ENCODE measurements around the gene BCR. TPM values are rescaled to one million over a fixed set of nuclear protein-coding genes. Genes with fewer than 3 reads are reported as not detected.
A peak's percentile ranks its signal among the peaks of the same experiment; 100 is the strongest.

Gene BCR
- 25.8 to 43.0 TPM (median 30.3 TPM) in 3 replicates for polyA plus RNA-seq
- polyA plus RNA-seq (2011; ENCODE audit: low read depth): 30.9 TPM
- 30.9 and 75.3 TPM in 2 replicates for polyA plus RNA-seq (2011; cell fraction: cytosol; rRNA removed)
- polyA plus RNA-seq (2011; cell fraction: nucleus; rRNA removed): 62.7 and 87.1 TPM in 2 replicates
- 38.4 and 56.2 TPM in 2 replicates for polyA plus RNA-seq (2012; ENCODE audit: low replicate concordance)
- polyA minus RNA-seq: 84.1 to 263 TPM (median 98.7 TPM) in 3 replicates
- 122 TPM for polyA minus RNA-seq (2011; cell fraction: cytosol; rRNA and poly(A)+ RNA removed)
- 65.2 and 71.2 TPM in 2 replicates for polyA minus RNA-seq (2011; cell fraction: nucleus; rRNA and poly(A)+ RNA removed)

- peak within 1 kb of the TSS; percentile 49 for H3K27ac ChIP-seq (ENCODE audit: control insufficient read depth, insufficient read depth, low read length)
- peak within 1 kb of the TSS; percentile 57 to 96 (median 77) for H3K4me3 ChIP-seq (ENCODE audit: control insufficient read depth in 2 of 3, extremely low read depth in 1 of 3, insufficient read depth in 2 of 3, low read depth in 1 of 3, low read length in 3 of 3)
- H3K36me3 ChIP-seq (ENCODE audit: control insufficient read depth in 2 of 2, extremely low read depth in 1 of 2, insufficient read depth in 2 of 2, low read length in 2 of 2): peaks cover 3 to 20% of the 10 kb centered on the region in 2 experiments
- H2AFZ ChIP-seq (ENCODE audit: control insufficient read depth, low read length): peak within 1 kb of the TSS; percentile 75
- peak within 1 kb of the TSS; percentile 85 for H3K4me2 ChIP-seq (ENCODE audit: control insufficient read depth, extremely low read depth, insufficient read depth, low read depth, low read length)
- peaks cover 38% of the 10 kb centered on the region for H3K4me1 ChIP-seq (ENCODE audit: control insufficient read depth, extremely low read depth, insufficient read depth, low read length)
- no peak for FAIRE-seq
- H3K79me2 ChIP-seq (ENCODE audit: control insufficient read depth, insufficient read depth, low read length): peaks cover 46% of the 10 kb centered on the region
- dilution Hi-C loops (cut with MboI; ENCODE audit: extremely low pct_ligation_motif_present, low sequenced_read_pairs): no loop called here
- H3K9ac ChIP-seq (ENCODE audit: control insufficient read depth, extremely low read depth, insufficient read depth, low read length): peak within 1 kb of the TSS; percentile 74
- H3K9me3 ChIP-seq (ENCODE audit: control insufficient read depth, low read depth, low read length): peaks cover 3% of the 10 kb centered on the region
- no peak for DNase-seq (ENCODE audit: low read depth, low spot score)
- peaks cover 9% of the 10 kb centered on the region for H3K9me1 ChIP-seq (ENCODE audit: control insufficient read depth, extremely low read depth, insufficient read depth, low read length)
- no peaks in the 10 kb centered on the region for H3K27me3 ChIP-seq (ENCODE audit: control insufficient read depth, extremely low read depth, insufficient read depth, low read length)
- TF ChIP-seq CTCF (optimal IDR thresholded peaks at IDR 0.05 in 1 of 3, IDR thresholded peaks at IDR 0.05 in 1 of 3, conservative IDR thresholded peaks at IDR 0.05 in 1 of 3; ENCODE audit: extremely low read depth in 1 of 3, insufficient read depth in 2 of 3, low read length in 3 of 3) (peak in 1 of 3 experiments; percentile 10), EZH2 (IDR thresholded peaks at IDR 0.05; ENCODE audit: low read length) (no peak)
- peaks cover 29% of the 10 kb centered on the region for H4K20me1 ChIP-seq (ENCODE audit: control insufficient read depth, extremely low read depth, insufficient read depth, low read length)
Measured at GRCh38 chr22:23180301-23180892, at the start of gene BCR. Gene BCR (plus strand): TSS chr22:23180509. CDS start chr22:23180961, 452 bp downstream.

GRCh38 chr22:23130697-23131096 is 49.6 kb upstream of the BCR start:
- H3K4me1 ChIP-seq (ENCODE audit: control insufficient read depth, extremely low read depth, insufficient read depth, low read length): no peaks in the 10 kb centered on the region
- H2AFZ ChIP-seq (ENCODE audit: control insufficient read depth, low read length): no peak overlapping the region
- FAIRE-seq (no peak), DNase-seq (ENCODE audit: low read depth, low spot score) (no peak)
- H4K20me1 ChIP-seq (ENCODE audit: control insufficient read depth, extremely low read depth, insufficient read depth, low read length): peaks cover 3% of the 10 kb centered on the region
- dilution Hi-C loops (cut with MboI; ENCODE audit: extremely low pct_ligation_motif_present, low sequenced_read_pairs): no loop called here
- H3K36me3 ChIP-seq (ENCODE audit: control insufficient read depth in 2 of 2, extremely low read depth in 1 of 2, insufficient read depth in 2 of 2, low read length in 2 of 2): no peaks in the 10 kb centered on the region
- H3K27me3 ChIP-seq (ENCODE audit: control insufficient read depth, extremely low read depth, insufficient read depth, low read length): no peaks in the 10 kb centered on the region
- H3K27ac ChIP-seq (ENCODE audit: control insufficient read depth, insufficient read depth, low read length): no peak overlapping the region
- no peaks in the 10 kb centered on the region for H3K9me1 ChIP-seq (ENCODE audit: control insufficient read depth, extremely low read depth, insufficient read depth, low read length)
- no peak overlapping the region for H3K9ac ChIP-seq (ENCODE audit: control insufficient read depth, extremely low read depth, insufficient read depth, low read length)
- H3K9me3 ChIP-seq (ENCODE audit: control insufficient read depth, low read depth, low read length): no peaks in the 10 kb centered on the region
- no peak overlapping the region for H3K4me2 ChIP-seq (ENCODE audit: control insufficient read depth, extremely low read depth, insufficient read depth, low read depth, low read length)
- TF ChIP-seq EZH2 (IDR thresholded peaks at IDR 0.05; ENCODE audit: low read length): no peak
- no peak for TF ChIP-seq CTCF (optimal IDR thresholded peaks at IDR 0.05 in 1 of 3, IDR thresholded peaks at IDR 0.05 in 1 of 3, conservative IDR thresholded peaks at IDR 0.05 in 1 of 3; ENCODE audit: extremely low read depth in 1 of 3, insufficient read depth in 2 of 3, low read length in 3 of 3)
- H3K4me3 ChIP-seq (ENCODE audit: control insufficient read depth in 2 of 3, extremely low read depth in 1 of 3, insufficient read depth in 2 of 3, low read depth in 1 of 3, low read length in 3 of 3): no peak overlapping the region
- H3K79me2 ChIP-seq (ENCODE audit: control insufficient read depth, insufficient read depth, low read length): no peaks in the 10 kb centered on the region
